AG04450 (cell line): Measurements from ENCODE around the gene TMEM45B. TPM values are rescaled to one million over a fixed set of nuclear protein-coding genes. Genes with fewer than 3 reads are reported as not detected.
"Not testable (repeated sequence)": the region's sequence is repeated elsewhere in the genome, so short reads cannot be mapped to it uniquely, and the experiment has no call there.

Experiments used
- CTCF ChIA-PET: fragments of 300-600, 350-600 bp; formaldehyde crosslinking; extraction: SDS; loops from one replicate; lab custom pipeline; 2022; ENCODE audit warnings: antibody characterized with exemption, inconsistent platforms; lab: Charles Lee
- POLR2A ChIA-PET: fragments of 350-600 bp; formaldehyde crosslinking; extraction: SDS; loops from one replicate; lab custom pipeline; 2021; ENCODE audit warnings: antibody characterized with exemption, inconsistent platforms; lab: Yijun Ruan, JAX
- DNase-seq: peaks from one replicate; pipeline ENCODE4 v3.0.0-alpha.2; 2011; ENCODE audit warnings: low read depth, low spot score
- H3K27ac ChIP-seq: one replicate; pipeline ENCODE4 v1.5.1; 2012; ENCODE audit warnings: low read depth, low read length, control low read depth
- H3K27me3 ChIP-seq: one replicate; pipeline ENCODE4 v1.6.0; 2012; ENCODE audit warnings: low read length; ENCODE audit not compliant: control insufficient read depth, insufficient read depth
- H3K4me3 ChIP-seq: 2 replicates; pipeline ENCODE4 v1.5.1; 2011; ENCODE audit warnings: mild to moderate bottlenecking, low read depth, low read length, control low read depth
- H3K9me3 ChIP-seq: 2 replicates; pipeline ENCODE4 v1.5.1; 2012; ENCODE audit warnings: low read length; ENCODE audit not compliant: control insufficient read depth, insufficient read depth
- CTCF ChIP-seq: IDR thresholded peaks from 2 replicates; pipeline ENCODE4 v1.5.1; 2011; ENCODE audit warnings: low read depth, low read length, control low read depth, inconsistent platforms
- polyA plus RNA-seq: library from polyadenylated mRNA; depleted of rRNA; stranded (reverse); fragments of >200 nt; gene quantifications from 2 replicates; pipeline ENCODE4 v1.2.3, GENCODE V29; 2011

The TMEM45B gene
- polyA plus RNA-seq, 1 experiment: not detected

DNA sequence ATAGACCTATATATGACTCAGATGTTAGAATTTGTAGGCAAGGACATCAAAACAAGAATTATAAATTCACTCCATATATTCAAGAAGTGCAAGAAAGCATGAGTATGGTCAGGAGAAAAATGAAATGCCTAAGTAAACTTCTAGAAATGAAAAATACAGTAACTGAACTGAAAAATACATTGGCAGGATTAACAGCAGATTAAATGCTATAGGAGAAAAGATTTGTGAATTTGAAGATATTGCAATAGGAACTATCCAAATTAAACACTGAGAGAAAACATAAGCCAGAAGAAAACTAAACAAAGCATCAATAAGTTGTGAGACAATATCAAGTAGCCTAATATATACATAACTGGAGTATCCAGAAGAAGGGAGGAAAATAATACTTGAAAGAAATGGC lies 46.6 kb upstream of the TMEM45B start:
- no peak overlapping the region for H3K27ac ChIP-seq
- H3K27me3 ChIP-seq: no peaks in the 10 kb centered on the region
- TF ChIP-seq CTCF: no peak
- H3K4me3 ChIP-seq: no peak overlapping the region
- no peak for DNase-seq
- ChIA-PET CTCF (no interaction called here), POLR2A (no interaction called here)
- no peaks in the 10 kb centered on the region for H3K9me3 ChIP-seq

GRCh38 chr11:129770993-129771392 lies 44.7 kb upstream of the TMEM45B start:
- DNase-seq: no peak
- CTCF ChIA-PET: no interaction called here
- no peaks in the 10 kb centered on the region for H3K9me3 ChIP-seq
- no peaks in the 10 kb centered on the region for H3K27me3 ChIP-seq
- POLR2A ChIA-PET: no interaction called here
- no peak overlapping the region for H3K4me3 ChIP-seq
- no peak overlapping the region for H3K27ac ChIP-seq
- TF ChIP-seq CTCF: no peak

DNA sequence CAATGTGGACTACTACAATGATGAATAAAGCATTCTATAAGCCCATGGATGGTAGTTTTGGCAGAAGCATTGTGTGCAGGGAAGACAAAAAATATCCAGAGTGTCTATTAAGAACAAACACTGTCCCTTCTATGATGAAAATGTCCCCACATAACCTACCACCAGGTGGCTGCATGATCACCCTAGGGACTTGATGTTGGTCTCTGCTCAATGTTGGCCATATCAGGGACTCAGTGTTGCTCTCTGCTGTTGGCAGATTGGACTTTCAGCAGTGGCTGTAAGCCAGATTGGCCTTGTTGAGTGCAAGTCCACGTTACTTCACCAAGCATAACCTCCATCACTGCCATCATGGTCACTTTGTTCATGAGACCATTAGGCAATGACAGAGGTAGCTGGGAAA lies 44.2 kb upstream of the TMEM45B start:
- H3K4me3 ChIP-seq, H3K27me3 ChIP-seq, H3K27ac ChIP-seq, POLR2A ChIA-PET, CTCF ChIA-PET, DNase-seq, H3K9me3 ChIP-seq: not testable (repeated sequence)

DNA sequence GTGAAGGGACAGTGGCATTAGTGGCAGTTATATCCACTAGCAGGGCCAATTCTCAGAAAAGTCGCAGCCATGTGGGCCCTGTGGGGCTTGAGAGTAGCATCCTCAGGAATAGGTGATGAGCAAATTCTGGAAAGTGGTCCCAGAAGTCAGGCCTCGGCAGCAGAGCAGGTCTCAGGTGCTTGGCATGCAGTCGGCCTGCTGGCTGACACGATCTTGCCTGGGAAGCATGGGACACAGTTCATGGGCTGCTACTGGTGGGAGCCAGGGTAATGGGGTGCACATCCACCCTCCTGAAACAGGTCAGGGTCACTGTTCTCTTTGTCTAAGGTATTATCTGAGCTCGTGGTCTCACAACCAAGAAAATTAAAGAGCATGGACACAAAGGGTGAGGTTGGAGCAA lies 36.8 kb upstream of the TMEM45B start:
- DNase-seq: no peak
- Histone ChIP-seq H3K27me3 (peaks cover 8% of the 10 kb centered on the region), H3K4me3 (no peak overlapping the region), H3K27ac (no peak overlapping the region), H3K9me3 (no peaks in the 10 kb centered on the region)
- ChIA-PET CTCF (interaction anchor here (1.0 kb wide), 1 partner anchor 11 kb away, joined by 3 read pairs; no protein-coding TSS in a partner anchor), POLR2A (no interaction called here)
- TF ChIP-seq CTCF: no peak

DNA sequence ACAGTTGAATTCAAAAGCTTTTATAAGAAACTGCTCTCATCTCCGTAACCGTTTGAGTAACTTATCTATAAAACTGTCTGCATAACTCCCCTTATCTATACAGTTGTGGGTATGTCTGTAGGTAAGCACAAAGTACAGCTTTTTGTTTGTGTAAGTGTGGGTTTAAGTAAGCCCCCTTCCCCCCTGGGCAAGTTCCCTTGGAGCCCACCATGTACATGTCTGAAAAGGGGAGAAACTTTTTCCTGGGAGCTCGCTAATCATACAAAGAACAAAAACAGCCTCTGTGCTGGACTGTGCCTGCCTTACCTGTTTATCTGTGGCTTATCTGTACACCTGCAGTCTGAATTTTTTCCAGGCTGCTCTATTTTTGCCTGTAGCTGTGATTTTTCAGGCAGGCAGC lies 36.3 kb upstream of the TMEM45B start:
- Histone ChIP-seq H3K4me3 (no peak overlapping the region), H3K9me3 (no peaks in the 10 kb centered on the region), H3K27ac (no peak overlapping the region), H3K27me3 (peaks cover 8% of the 10 kb centered on the region)
- ChIA-PET CTCF (interaction anchor here (1.0 kb wide), 2 partner anchors 12 to 29 kb away, joined by 3 to 4 read pairs; no protein-coding TSS in a partner anchor), POLR2A (no interaction called here)
- DNase-seq: no peak
- no peak for TF ChIP-seq CTCF
